Esophagus (tissue), 2 donors: ENCODE data around the gene KRTAP4-12. TPM values are rescaled to one million over a fixed set of nuclear protein-coding genes. Genes with fewer than 3 reads are reported as not detected.
"Not testable (repeated sequence)": the region's sequence is repeated elsewhere in the genome, so short reads cannot be mapped to it uniquely, and the experiment has no call there.

Experiments
- H3K27ac ChIP-seq, 2 donors: one replicate each; pipeline ENCODE4 v1.5.1; 2013; ENCODE audit warnings: low read depth in 2 of 2, mild to moderate bottlenecking in 2 of 2, inconsistent platforms in 1 of 2, low read length in 1 of 2, moderate library complexity in 1 of 2
- H3K27me3 ChIP-seq, 2 donors: one replicate each; pipeline ENCODE4 v1.6.1; 2013; ENCODE audit warnings: low read length in 2 of 2, control low read depth in 1 of 2, mild to moderate bottlenecking in 1 of 2; ENCODE audit not compliant: insufficient read depth in 2 of 2, control insufficient read depth in 1 of 2
- H3K36me3 ChIP-seq, 2 donors: one replicate each; pipeline ENCODE4 v1.6.1; 2013; ENCODE audit warnings: low read length in 1 of 2; ENCODE audit not compliant: control insufficient read depth in 2 of 2, insufficient read depth in 2 of 2
- H3K4me1 ChIP-seq, 2 donors: one replicate each; pipeline ENCODE4 v1.6.1; 2013; ENCODE audit warnings: low read length in 1 of 2; ENCODE audit not compliant: control insufficient read depth in 2 of 2, insufficient read depth in 2 of 2
- H3K4me3 ChIP-seq, 2 donors: one replicate each; pipeline ENCODE4 v1.5.1; 2013; ENCODE audit warnings: low read length in 2 of 2, mild to moderate bottlenecking in 2 of 2, low read depth in 1 of 2, moderate library complexity in 1 of 2
- H3K9me3 ChIP-seq, 2 donors: one replicate each; pipeline ENCODE4 v1.6.1; 2013; ENCODE audit warnings: mild to moderate bottlenecking in 2 of 2, low read depth in 1 of 2, low read length in 1 of 2, moderate library complexity in 1 of 2; ENCODE audit not compliant: control insufficient read depth in 2 of 2, insufficient read depth in 1 of 2
- WGBS, 2 donors: extraction: QIAGEN DNeasy Blood & Tissue Kit; methylation state at CpG; one replicate each; pipeline ENCODE4 v1.1.7; 2013; 5-methylcytosine and 5-hydroxymethylcytosine counted together
- polyA plus RNA-seq, 2 donors: library from polyadenylated mRNA; stranded (reverse); fragments of 200-250 nt; gene quantifications; one replicate each; pipeline ENCODE4 v1.2.3, GENCODE V29; 2013
- donor health status: healthy with polysubstance abuse.
- donor health status: Bipolar disorder and iron deficiency.

Gene KRTAP4-12
- polyA plus RNA-seq = not detected

DNA sequence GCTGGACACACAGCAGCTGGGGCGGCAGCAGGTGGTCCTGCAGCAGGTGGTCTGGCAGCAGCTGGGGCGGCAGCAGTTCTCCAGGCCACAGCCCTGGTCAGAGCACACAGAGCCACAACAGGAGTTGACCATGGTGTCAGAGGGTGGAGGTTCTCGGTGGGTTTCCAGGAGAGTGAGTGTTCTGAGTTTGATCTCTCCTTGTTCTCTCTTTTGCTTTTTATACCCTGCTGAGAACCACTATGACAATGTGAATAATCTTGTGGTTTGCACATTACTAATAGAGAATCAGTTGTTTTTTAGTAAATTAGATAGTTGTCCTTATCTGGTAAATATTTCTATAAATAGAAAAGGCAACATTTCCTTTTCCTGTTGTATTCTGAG lies at the start of gene KRTAP4-12:
Gene KRTAP4-12 (minus strand): TSS at position 192 of the 381 bp plus-strand sequence. CDS start 60 bp downstream, at position 132.
- not testable (repeated sequence) for H3K36me3 ChIP-seq, H3K9me3 ChIP-seq, H3K4me3 ChIP-seq, H3K27ac ChIP-seq, H3K27me3 ChIP-seq, H3K4me1 ChIP-seq
- WGBS, 2 donors = 83 to 85% methylated on average over 3 of the region's 3 CpGs

- no peak overlapping the region for H3K27ac ChIP-seq
- no peaks in the 10 kb centered on the region for H3K9me3 ChIP-seq
- WGBS, 2 donors = 77 to 81% methylated on average over 2 of the region's 2 CpGs
- H3K36me3 ChIP-seq = no peaks in the 10 kb centered on the region
- no peak overlapping the region for H3K4me3 ChIP-seq
- H3K4me1 ChIP-seq = no peaks in the 10 kb centered on the region
- H3K27me3 ChIP-seq = peaks cover 0 to 3% of the 10 kb centered on the region in 2 donors
Measured at GRCh38 chr17:41171886-41172285, 47.9 kb upstream of the KRTAP4-12 start.

DNA sequence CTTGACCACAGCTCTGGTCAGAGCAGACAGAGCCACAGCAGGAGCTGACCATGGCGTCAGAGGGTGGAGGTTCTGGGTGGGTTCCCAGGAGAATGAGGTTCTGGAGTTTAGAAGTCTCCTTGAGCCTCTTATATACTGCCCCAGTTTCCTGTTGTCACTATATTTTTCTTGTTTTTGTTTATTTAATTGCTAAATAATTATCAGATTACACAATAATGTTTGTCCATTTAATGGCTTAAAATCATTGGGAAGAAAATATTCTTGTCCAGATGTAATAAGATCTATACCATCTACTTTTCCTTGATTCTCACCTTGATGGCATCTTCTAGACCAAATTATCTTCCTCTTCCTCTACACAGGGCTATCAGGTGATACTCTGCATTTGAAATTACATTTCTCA lies 44.1 kb upstream of the KRTAP4-12 start, which contains the start of gene KRTAP4-3:
Gene KRTAP4-3 (minus strand): TSS at position 101 of the 400 bp plus-strand sequence. CDS start 49 bp downstream, at position 52.
- no peaks in the 10 kb centered on the region for H3K4me1 ChIP-seq
- 76 to 91% methylated on average over 1 of the region's 1 CpG for WGBS, 2 donors

DNA sequence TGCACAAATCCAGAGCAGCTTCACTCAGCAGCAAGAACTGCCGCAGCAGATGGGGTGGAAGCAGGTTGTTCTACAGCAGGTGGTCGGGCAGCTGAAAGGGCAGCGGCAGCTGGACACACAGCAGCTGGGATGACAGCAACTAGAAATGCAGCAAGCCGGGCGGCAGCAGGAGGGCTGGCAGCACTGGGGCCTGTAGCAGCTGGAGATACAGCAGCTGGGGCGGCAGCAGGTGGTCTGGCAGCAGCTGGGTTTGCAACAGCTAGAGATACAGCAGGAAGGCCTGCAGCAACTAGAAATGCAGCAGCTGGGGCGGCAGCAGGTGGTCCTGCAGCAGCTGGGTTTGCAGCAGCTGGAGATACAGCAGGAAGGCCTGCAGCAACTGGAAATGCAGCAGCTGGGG lies 43.6 kb upstream of the KRTAP4-12 start:
- Histone ChIP-seq H3K4me3 (no peak overlapping the region), H3K27ac (no peak overlapping the region), H3K36me3 (no peaks in the 10 kb centered on the region), H3K4me1 (no peaks in the 10 kb centered on the region), H3K9me3 (no peaks in the 10 kb centered on the region), H3K27me3 (no peaks in the 10 kb centered on the region)
- 79 to 85% methylated on average over 7 of the region's 7 CpGs for WGBS, 2 donors

More for the DNA sequence above, 44.1 kb upstream of the KRTAP4-12 start, which contains the start of gene KRTAP4-3:
- Histone ChIP-seq H3K27me3 (no peaks in the 10 kb centered on the region), H3K4me3 (no peak within 1 kb of the TSS), H3K27ac (no peak within 1 kb of the TSS), H3K9me3 (no peaks in the 10 kb centered on the region), H3K36me3 (no peaks in the 10 kb centered on the region)

DNA sequence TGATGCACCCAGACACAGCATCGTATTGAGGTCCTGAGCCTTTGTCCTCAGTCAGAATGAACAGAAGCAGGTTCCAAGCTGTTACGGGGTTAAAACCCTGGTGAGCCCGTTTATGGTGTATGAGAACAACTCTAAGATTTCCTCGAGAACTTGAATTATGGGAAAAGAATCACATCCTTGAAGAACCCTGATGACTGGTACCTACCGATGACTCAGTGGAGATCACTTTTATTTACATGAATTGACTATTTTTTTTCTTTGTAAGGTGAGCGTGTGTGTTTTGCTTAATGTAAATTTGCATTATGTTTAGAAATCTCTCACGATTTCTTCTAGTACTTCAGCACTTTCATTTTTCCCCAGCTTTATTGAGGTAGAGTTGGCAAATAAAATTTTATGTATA lies 39.8 kb upstream of the KRTAP4-12 start:
- Histone ChIP-seq H3K36me3 (no peaks in the 10 kb centered on the region), H3K27me3 (no peaks in the 10 kb centered on the region), H3K4me3 (no peak overlapping the region), H3K27ac (no peak overlapping the region), H3K4me1 (no peaks in the 10 kb centered on the region), H3K9me3 (no peaks in the 10 kb centered on the region)
- WGBS, 2 donors = 71 to 76% methylated on average over 7 of the region's 7 CpGs

GRCh38 chr17:41160648-41161047 lies 36.7 kb upstream of the KRTAP4-12 start, which contains the start of gene KRTAP4-4:
TSS of gene KRTAP4-4 (minus strand) at chr17:41160748. CDS start at chr17:41160691, 57 bp downstream.
- Histone ChIP-seq H3K27me3 (no peaks in the 10 kb centered on the region), H3K4me3 (no peak within 1 kb of the TSS), H3K4me1 (no peaks in the 10 kb centered on the region), H3K27ac (no peak within 1 kb of the TSS), H3K9me3 (no peaks in the 10 kb centered on the region), H3K36me3 (no peaks in the 10 kb centered on the region)
- WGBS, 2 donors = 94 to 98% methylated on average over 1 of the region's 1 CpG

DNA sequence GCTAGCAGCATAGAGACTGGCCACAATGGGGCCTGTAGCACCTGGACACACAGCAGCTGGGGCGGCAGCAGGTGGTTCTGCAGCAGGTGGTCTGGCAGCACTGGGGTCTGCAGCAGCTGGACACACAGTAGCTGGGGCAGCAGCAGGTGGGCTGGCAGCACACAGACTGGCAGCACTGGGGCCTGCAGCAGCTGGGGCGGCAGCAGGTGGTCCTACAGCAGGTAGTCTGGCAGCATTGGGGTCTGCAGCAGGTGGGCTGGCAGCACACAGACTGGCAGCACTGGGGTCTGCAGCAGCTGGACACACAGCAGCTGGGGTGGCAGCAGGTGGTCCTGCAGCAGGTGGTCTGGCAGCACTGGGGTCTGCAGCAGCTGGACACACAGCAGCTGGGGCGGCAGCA lies 36.2 kb upstream of the KRTAP4-12 start:
- H3K27ac ChIP-seq, H3K27me3 ChIP-seq, H3K36me3 ChIP-seq, H3K4me3 ChIP-seq, H3K4me1 ChIP-seq, H3K9me3 ChIP-seq: not testable (repeated sequence)
- 84 to 95% methylated on average over 3 of the region's 3 CpGs for WGBS, 2 donors

DNA sequence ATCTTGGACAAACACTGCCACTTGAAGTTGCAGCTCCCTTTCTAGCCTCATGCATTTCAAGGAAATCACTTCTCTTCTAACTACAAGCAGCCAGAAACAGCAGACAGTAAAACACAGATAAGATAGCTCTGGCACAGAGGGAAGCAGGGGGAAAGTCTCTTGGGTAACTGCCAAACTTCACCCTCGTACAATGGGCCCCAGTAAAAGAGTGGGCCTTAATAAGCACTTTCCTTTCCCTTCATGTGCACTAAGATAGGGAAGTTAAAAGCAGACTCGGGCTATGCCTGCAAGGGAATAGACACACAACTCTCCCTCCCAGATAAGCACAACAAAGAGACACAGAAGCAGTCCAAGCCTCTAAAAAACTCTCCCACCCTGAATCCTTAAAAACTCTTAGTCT lies 29.9 kb upstream of the KRTAP4-12 start:
- 42 to 47% methylated on average over 2 of the region's 2 CpGs for WGBS, 2 donors
- H3K27ac ChIP-seq = no peak overlapping the region
- H3K36me3 ChIP-seq = no peaks in the 10 kb centered on the region
- no peaks in the 10 kb centered on the region for H3K4me1 ChIP-seq
- H3K4me3 ChIP-seq = no peak overlapping the region
- H3K9me3 ChIP-seq = no peaks in the 10 kb centered on the region
- peaks cover 0 to 3% of the 10 kb centered on the region in 2 donors for H3K27me3 ChIP-seq

DNA sequence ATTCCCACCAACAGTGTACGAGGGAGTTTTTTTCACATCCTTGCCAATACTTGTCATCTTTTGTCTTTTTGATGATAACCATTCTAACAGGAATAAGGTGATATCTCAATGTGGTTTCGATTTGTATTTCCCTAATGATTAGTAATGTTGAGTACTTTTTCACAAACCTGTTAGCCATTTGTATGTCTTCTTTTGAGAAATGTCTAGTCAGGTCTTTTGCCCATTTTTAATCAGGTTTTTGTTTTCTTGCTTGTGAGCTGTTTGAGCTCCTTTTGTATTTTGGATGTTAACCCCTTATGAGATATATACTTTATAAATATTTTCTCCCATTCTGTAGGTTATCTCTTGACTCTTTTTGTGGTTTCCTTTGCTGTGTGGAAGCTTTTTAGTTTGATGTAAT lies 27.5 kb upstream of the KRTAP4-12 start:
- no peaks in the 10 kb centered on the region for H3K4me1 ChIP-seq
- 78 to 85% methylated on average over 2 of the region's 2 CpGs for WGBS, 2 donors

GRCh38 chr17:41150026-41150425 lies 26.0 kb upstream of the KRTAP4-12 start:
- WGBS, 2 donors = 82 to 88% methylated on average over 4 of the region's 4 CpGs

More for the DNA sequence above, 27.5 kb upstream of the KRTAP4-12 start:
- H3K36me3 ChIP-seq = no peaks in the 10 kb centered on the region
- no peak overlapping the region for H3K27ac ChIP-seq
- H3K4me3 ChIP-seq = no peak overlapping the region
- H3K9me3 ChIP-seq = no peaks in the 10 kb centered on the region
- peaks cover 0 to 3% of the 10 kb centered on the region in 2 donors for H3K27me3 ChIP-seq

More at GRCh38 chr17:41150026-41150425, 26.0 kb upstream of the KRTAP4-12 start:
- Histone ChIP-seq H3K4me1 (no peaks in the 10 kb centered on the region), H3K27me3 (peaks cover 0 to 3% of the 10 kb centered on the region in 2 donors), H3K36me3 (no peaks in the 10 kb centered on the region), H3K27ac (no peak overlapping the region), H3K9me3 (no peaks in the 10 kb centered on the region), H3K4me3 (no peak overlapping the region)
